GM12874 (cell line): ENCODE results near the gene HOMEZ.

Experiments used
- TF ChIP-seq, protein P1 (sequence below): IDR thresholded peaks from 2 replicates; pipeline ENCODE4 v1.5.1; 2011; ENCODE audit warnings: low read depth, mild to moderate bottlenecking, control low read depth, low read length, moderate library complexity; ENCODE audit not compliant: insufficient read depth

The HOMEZ gene

DNA sequence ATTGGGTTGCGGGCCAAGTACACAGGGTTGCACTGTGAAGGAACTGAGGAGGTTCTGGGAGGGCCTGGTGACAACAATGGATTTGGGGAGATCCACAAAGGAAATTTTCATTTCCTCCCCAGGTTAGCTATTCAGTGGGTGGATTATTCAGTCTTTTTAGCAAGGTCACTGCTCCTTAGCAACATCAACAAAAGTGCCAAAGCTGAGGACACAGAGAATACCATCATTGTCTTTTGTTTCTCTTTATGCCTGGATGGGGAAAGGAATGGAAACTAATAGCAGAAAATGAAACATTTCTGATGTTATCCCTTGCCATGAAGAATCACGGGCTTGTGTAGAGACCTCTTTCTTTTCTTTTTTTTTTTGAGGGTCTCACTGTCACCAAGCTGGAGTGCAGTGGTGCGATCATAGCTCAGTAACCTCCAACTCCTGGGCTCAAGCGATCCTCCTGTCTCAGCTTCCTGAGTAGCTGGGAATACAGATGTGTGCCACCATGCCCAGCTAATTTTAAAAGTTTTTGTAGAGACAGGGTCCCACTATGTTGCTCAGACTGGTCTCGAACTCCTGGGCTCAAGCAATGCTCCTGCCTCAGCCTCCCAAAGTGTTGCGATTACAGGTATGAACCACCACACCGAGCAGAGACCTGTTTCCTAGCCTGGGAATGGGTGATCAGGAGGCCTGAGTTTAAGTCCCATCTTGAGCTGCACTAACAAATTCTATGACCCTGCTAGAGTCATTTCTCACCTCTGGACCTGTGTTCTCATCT, 10.3 kb upstream of the HOMEZ start:
- TF ChIP-seq, protein P1, sequence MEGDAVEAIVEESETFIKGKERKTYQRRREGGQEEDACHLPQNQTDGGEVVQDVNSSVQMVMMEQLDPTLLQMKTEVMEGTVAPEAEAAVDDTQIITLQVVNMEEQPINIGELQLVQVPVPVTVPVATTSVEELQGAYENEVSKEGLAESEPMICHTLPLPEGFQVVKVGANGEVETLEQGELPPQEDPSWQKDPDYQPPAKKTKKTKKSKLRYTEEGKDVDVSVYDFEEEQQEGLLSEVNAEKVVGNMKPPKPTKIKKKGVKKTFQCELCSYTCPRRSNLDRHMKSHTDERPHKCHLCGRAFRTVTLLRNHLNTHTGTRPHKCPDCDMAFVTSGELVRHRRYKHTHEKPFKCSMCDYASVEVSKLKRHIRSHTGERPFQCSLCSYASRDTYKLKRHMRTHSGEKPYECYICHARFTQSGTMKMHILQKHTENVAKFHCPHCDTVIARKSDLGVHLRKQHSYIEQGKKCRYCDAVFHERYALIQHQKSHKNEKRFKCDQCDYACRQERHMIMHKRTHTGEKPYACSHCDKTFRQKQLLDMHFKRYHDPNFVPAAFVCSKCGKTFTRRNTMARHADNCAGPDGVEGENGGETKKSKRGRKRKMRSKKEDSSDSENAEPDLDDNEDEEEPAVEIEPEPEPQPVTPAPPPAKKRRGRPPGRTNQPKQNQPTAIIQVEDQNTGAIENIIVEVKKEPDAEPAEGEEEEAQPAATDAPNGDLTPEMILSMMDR = no peak

DNA sequence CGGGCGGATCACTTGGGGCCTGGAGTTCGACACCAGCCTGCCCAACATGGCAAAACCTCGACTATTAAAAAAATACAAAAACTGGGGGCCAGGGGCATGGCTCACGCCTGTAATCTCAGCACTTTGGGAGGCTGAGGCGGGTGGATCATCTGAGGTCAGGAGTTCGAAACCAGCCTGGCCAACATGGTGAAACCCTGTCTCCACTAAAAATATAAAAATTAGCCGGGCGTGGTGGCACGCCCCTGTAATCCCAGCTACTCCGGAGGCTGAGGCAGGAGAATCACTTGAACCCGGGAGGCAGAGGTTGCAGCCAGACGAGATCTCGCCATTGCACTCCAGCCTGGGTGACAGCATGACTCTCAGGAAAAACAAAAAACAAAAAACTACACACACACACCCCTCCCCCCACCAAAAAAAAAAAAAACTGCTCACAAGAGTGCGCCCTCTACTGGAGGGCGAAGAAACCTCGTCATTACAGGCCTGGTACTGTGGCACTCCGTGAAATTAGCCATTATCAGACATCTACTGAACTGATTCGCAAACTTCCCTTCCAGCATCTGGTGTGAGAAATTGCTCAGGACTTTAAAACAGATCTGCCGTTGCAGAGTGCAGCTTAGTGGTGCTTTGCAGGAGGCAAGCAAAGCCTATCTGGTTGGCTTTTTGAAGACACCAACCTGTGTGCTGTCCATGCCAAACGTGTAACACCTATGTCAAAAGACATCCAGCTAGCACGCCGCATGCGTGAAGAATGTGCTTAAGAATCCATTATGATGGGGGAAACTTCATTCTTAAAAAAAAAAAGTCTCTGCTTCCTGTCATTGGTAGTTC, 9.0 kb upstream of the HOMEZ start:
- TF ChIP-seq, protein P1 = peak; percentile 85

DNA sequence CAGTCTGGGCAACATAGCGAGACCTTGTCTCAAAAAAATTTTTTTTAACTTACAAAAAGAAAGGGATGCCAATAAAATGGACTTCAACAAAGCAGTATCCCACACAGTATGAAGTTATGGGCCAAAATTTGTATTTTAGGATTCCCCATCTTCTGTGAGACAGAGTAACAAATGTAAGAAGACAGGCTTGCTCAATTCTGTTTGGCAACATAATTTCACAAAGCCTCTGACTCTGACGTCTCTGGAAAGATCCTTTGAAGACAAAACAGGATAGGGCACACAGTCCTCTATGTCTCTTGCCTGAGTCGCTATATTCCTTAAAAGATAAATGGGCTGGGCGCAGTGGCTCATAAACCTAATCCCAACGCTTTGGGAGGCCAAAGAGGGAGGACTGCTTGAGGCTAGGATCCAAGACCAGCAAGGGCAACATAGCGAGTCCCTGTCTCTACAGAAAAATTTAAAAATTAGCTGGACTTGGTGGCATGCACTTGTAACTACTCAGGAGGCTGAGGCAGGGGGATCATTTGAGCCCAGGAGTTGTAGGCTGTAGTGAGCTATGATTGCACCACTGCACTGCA, 1.1 kb upstream of the HOMEZ start:
- TF ChIP-seq, protein P1 = no peak

DNA sequence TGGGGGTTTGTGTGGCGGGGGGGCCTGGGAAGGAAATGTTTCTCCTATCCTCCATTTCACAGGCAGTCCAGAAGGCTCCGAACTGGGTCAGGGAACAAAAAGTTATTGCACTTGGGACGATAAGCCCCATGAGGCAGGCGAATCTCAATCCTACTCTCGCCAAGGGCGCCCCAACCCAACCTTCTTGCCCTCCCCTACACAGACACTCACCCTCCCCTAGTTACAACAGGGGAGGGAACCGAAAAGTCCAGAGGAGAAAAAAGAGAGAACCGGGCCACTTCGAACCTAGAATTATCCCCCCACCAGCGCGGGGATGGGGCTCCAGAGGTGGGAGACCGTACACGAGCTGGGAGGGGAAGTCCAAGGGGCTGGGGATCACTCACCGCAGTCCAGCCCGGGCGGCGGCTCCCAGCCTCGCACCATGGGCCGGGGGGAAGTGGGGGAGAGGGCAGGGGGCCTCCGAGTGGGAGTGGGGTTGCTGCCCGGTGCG, 357 bp downstream of the HOMEZ start:
- TF ChIP-seq, protein P1 = no peak

DNA sequence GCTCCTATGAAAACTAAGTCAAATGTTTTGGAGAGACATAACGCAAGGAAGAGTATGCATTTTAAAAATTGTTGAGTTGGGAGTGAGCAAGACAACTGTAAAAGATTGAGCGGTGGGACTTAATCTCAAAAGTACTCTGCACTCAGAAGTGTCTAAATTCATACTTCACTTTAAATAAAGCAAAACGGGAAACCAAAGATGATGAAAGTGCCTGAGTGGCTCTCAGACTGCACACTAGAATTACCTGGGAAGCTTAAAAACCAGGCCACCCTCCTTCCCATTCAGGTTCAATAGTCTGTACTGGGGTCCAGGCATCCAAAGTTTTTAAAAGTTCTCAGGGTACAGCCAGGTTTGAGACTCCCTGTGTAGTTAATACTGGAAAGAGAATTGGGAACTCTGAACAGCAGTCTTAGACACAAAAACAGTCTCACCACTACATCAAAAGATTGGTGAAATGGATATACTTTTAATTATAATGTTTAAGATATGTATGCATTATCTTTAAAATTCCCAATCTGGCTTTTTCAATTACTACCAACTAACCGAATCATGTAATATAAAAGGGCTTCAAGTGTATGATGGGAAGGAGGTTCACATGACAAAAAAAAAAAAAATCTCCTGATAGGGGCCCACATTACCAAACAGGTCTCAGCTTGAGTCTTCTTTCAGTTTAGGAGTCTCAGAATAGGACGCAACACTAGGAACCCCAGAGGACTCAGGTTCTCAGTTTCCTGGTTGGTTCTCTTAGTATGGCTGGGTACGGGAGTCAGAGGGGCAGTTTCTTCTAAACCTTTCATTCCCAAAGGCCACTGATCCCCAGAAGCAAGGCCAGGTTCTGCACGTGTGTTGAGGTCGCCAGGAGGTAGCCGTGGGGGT, 1.0 kb downstream of the HOMEZ start:
- TF ChIP-seq, protein P1 = no peak

DNA sequence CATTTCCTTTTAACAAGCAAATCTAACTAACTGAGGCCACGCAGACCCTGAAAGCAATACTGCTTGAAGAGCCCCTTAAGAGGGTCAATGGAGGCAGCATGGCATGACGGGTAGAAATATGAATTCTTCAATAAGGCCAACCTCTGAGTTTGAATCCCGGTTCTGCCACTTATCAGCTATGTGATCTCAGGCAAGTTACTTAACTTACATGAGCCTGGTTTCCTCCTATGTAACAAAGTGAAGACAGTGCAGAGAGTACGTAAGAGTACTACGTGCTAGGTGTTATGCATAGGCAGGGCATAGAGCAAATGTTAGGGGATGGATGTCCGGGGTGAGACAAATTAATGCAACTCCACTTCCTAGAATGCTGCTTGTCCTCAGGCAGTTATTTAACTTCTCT, 4.7 kb downstream of the HOMEZ start:
- TF ChIP-seq, protein P1 = no peak

DNA sequence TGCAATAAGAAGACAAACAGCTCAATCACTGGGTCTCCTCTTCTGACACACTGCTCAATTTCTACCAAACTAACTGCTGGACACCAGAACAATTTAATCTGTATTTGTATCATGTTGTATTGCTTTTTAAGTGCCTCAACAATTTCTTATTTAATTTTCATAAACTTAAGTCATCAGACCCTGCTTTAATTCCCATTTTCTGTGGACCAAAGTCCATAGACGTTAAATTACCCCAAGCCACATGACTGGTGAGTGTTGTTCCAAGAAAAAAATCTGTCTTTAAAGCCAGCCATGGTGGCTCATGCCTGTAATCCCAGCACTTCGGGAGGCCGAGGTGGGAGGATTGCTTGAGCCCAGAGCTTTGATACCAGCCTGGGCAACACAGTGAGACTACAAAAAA, 8.7 kb downstream of the HOMEZ start:
- TF ChIP-seq, protein P1 = no peak
